SK-N-SH (cell line): ENCODE results near the gene FRMD5. TPM values are rescaled to one million over a fixed set of nuclear protein-coding genes. Genes with fewer than 3 reads are reported as not detected.
"Not testable (repeated sequence)": the region's sequence is repeated elsewhere in the genome, so short reads cannot be mapped to it uniquely, and the experiment has no call there.

ENCODE experiments used
- CTCF ChIA-PET: fragments of 300-600, 350-600 bp; formaldehyde crosslinking; extraction: SDS; loops from one replicate; lab custom pipeline; 2021; lab: Yijun Ruan, JAX
- POLR2A ChIA-PET: fragments of 350-600 bp; sonication (Branson Sonifier 250); formaldehyde crosslinking; extraction: SDS; loops from one replicate; lab custom pipeline; 2020; ENCODE audit warnings: antibody characterized with exemption, inconsistent platforms; lab: Yijun Ruan, JAX
- DNase-seq: peaks from one replicate; pipeline ENCODE4 v3.0.0; 2012
- H2AFZ ChIP-seq: fragments of 200-600 bp; sonication (generic); 2 replicates; pipeline ENCODE4 v1.8.1; 2016; ENCODE audit warnings: antibody characterized with exemption, mild to moderate bottlenecking, low read depth
- H3F3A ChIP-seq: fragments of 200-600 bp; sonication (generic); replicated peaks from 2 replicates; pipeline ENCODE3; 2016; ENCODE audit warnings: antibody characterized with exemption, mild to moderate bottlenecking; ENCODE audit not compliant: insufficient read depth
- H3K27ac ChIP-seq, 2 experiments: fragments of 200-500 bp in 1 of 2; fragments of 200-600 bp in 1 of 2; sonication (Bioruptor generic) in 1 of 2; sonication (generic), shearing (Covaris generic) in 1 of 2; 2 replicates each; pipeline versions ENCODE4 v1.5.1 to v1.6.1; 2014 to 2016; ENCODE audit warnings: low read depth in 2 of 2, inconsistent platforms in 1 of 2, low read length in 1 of 2, mild to moderate bottlenecking in 1 of 2, mixed read lengths in 1 of 2
- H3K27me3 ChIP-seq: fragments of 200-600 bp; sonication (generic), shearing (Covaris generic); 2 replicates; pipeline ENCODE4 v1.6.1; 2016; ENCODE audit warnings: mixed run types; ENCODE audit not compliant: insufficient read depth
- H3K36me3 ChIP-seq, 2 experiments: fragments of 200-500 bp in 1 of 2; fragments of 200-600 bp in 1 of 2; sonication (Bioruptor generic) in 1 of 2; sonication (generic) in 1 of 2; replicated peaks in 1 of 2; 2 replicates each; pipeline versions ENCODE3 to v1.5.1; 2014 to 2016; ENCODE audit warnings: low read length in 1 of 2, mild to moderate bottlenecking in 1 of 2; ENCODE audit not compliant: insufficient read depth in 2 of 2, control insufficient read depth in 1 of 2
- H3K4me1 ChIP-seq, 2 experiments: fragments of 200-500 bp in 1 of 2; fragments of 200-600 bp in 1 of 2; sonication (Bioruptor generic) in 1 of 2; sonication (generic), shearing (Covaris generic) in 1 of 2; 2 replicates each; pipeline versions ENCODE4 v1.5.1 to v1.6.1; 2014 to 2016; ENCODE audit warnings: low read depth in 1 of 2, low read length in 1 of 2, mixed run types in 1 of 2; ENCODE audit not compliant: insufficient read depth in 2 of 2, control insufficient read depth in 1 of 2
- H3K4me2 ChIP-seq: fragments of 200-600 bp; sonication (generic), shearing (Covaris generic); 2 replicates; pipeline ENCODE4 v1.6.1; 2017; ENCODE audit warnings: mixed run types
- H3K4me3 ChIP-seq, 2 experiments: fragments of 200-500 bp in 1 of 2; fragments of 200-600 bp in 1 of 2; sonication (Bioruptor generic) in 1 of 2; sonication (generic), shearing (Covaris generic) in 1 of 2; 2 replicates each; pipeline versions ENCODE4 v1.5.1 to v1.8.1; 2014 to 2016; ENCODE audit warnings: low read depth in 2 of 2, inconsistent platforms in 1 of 2, low read length in 1 of 2, mild to moderate bottlenecking in 1 of 2, mixed read lengths in 1 of 2, moderate library complexity in 1 of 2
- H3K79me2 ChIP-seq: fragments of 200-600 bp; sonication (generic); 2 replicates; pipeline ENCODE4 v1.8.1; 2017; ENCODE audit warnings: mild to moderate bottlenecking; ENCODE audit not compliant: insufficient read depth
- H3K9ac ChIP-seq: fragments of 200-600 bp; sonication (generic); 2 replicates; pipeline ENCODE4 v1.6.1; 2017; ENCODE audit warnings: mixed run types
- H3K9me2 ChIP-seq: fragments of 200-600 bp; sonication (generic); 2 replicates; pipeline ENCODE4 v1.6.1; 2017; ENCODE audit warnings: mixed run types
- H3K9me3 ChIP-seq: fragments of 200-600 bp; sonication (generic); 2 replicates; pipeline ENCODE4 v1.6.1; 2017; ENCODE audit warnings: mixed run types, mild to moderate bottlenecking, moderate library complexity
- H4K20me1 ChIP-seq: fragments of 200-600 bp; sonication (generic); 2 replicates; pipeline ENCODE4 v1.6.1; 2017; ENCODE audit warnings: mild to moderate bottlenecking, mixed run types; ENCODE audit not compliant: insufficient read depth
- CHD2 ChIP-seq: fragments of 150-350 bp; IDR thresholded peaks from 2 replicates; pipeline ENCODE4 v1.6.1; 2018; ENCODE audit warnings: low read length; ENCODE audit not compliant: partially characterized antibody
- EP300 ChIP-seq, 2 experiments: IDR thresholded peaks; 2 replicates each; pipeline versions ENCODE4 v1.4.0 to v1.6.1; 2012; ENCODE audit warnings: borderline replicate concordance in 1 of 2, low read depth in 1 of 2, low read length in 1 of 2
- EZH2phosphoT487 ChIP-seq: fragments of 200-600 bp; sonication (generic); IDR thresholded peaks from 2 replicates; pipeline ENCODE4 v1.6.1; 2017; ENCODE audit warnings: low read depth, mixed run types, mild to moderate bottlenecking, antibody characterized with exemption, moderate library complexity, borderline replicate concordance
- FOSL2 ChIP-seq: IDR thresholded peaks from 2 replicates; pipeline ENCODE4 v1.4.0; 2012; ENCODE audit warnings: low read depth, mild to moderate bottlenecking, moderate library complexity, borderline replicate concordance
- FOXM1 ChIP-seq: IDR thresholded peaks from 2 replicates; pipeline ENCODE4 v1.4.0; 2012; ENCODE audit warnings: low read depth, mild to moderate bottlenecking
- JUND ChIP-seq: IDR thresholded peaks from 2 replicates; pipeline ENCODE4 v1.4.0; 2012
- MEF2A ChIP-seq: IDR thresholded peaks from 2 replicates; pipeline ENCODE4 v1.4.0; 2012; ENCODE audit warnings: low read depth, borderline replicate concordance
- NFIC ChIP-seq: IDR thresholded peaks from 2 replicates; pipeline ENCODE4 v1.4.0; 2012; ENCODE audit warnings: borderline replicate concordance
- NRF1 ChIP-seq: IDR thresholded peaks from 2 replicates; pipeline ENCODE4 v1.6.1; 2012; ENCODE audit warnings: low read depth, mild to moderate bottlenecking, low read length
- RFX5 ChIP-seq: IDR thresholded peaks from 2 replicates; pipeline ENCODE4 v1.6.1; 2012; ENCODE audit warnings: mild to moderate bottlenecking, improper control_type of control experiment, low read length
- TCF12 ChIP-seq: IDR thresholded peaks from 2 replicates; pipeline ENCODE4 v1.4.0; 2012
- TEAD4 ChIP-seq: IDR thresholded peaks from 2 replicates; pipeline ENCODE4 v1.4.0; 2012; ENCODE audit warnings: mild to moderate bottlenecking, borderline replicate concordance; ENCODE audit not compliant: insufficient read depth
- WGBS: methylation state at CpG from one replicate; pipeline ENCODE4 v1.1.6; 2017; ENCODE audit warnings: low lambda C conversion rate; 5-methylcytosine and 5-hydroxymethylcytosine counted together
- polyA plus RNA-seq, 3 experiments: library from polyadenylated mRNA; depleted of rRNA; stranded (reverse); fragments of >200 nt; gene quantifications; 2 replicates each; pipeline ENCODE4 v1.2.3, GENCODE V29; 2012
- TF ChIP-seq, protein P1 (sequence below): fragments of 150-350 bp; IDR thresholded peaks from 2 replicates; pipeline ENCODE4 v1.6.1; 2016; ENCODE audit warnings: mild to moderate bottlenecking, low read depth, low read length
- TF ChIP-seq, protein P2 (sequence below): IDR thresholded peaks from 2 replicates; pipeline ENCODE4 v1.4.0; 2012; ENCODE audit warnings: low read depth
- TF ChIP-seq, protein P3 (sequence below): IDR thresholded peaks from 2 replicates; pipeline ENCODE4 v1.4.0; 2012; ENCODE audit warnings: low read depth, borderline replicate concordance

FRMD5 gene
- polyA plus RNA-seq, 1 of the 3 experiments (the other 2 are of a cell fraction) = 24.8 TPM

GRCh38 chr15:44010089-44010488 lies 185.0 kb downstream of the FRMD5 start (continued):
- TF ChIP-seq, protein P1, sequence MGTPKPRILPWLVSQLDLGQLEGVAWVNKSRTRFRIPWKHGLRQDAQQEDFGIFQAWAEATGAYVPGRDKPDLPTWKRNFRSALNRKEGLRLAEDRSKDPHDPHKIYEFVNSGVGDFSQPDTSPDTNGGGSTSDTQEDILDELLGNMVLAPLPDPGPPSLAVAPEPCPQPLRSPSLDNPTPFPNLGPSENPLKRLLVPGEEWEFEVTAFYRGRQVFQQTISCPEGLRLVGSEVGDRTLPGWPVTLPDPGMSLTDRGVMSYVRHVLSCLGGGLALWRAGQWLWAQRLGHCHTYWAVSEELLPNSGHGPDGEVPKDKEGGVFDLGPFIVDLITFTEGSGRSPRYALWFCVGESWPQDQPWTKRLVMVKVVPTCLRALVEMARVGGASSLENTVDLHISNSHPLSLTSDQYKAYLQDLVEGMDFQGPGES = no peak
- TF ChIP-seq FOXM1 = no peak
- TF ChIP-seq NRF1 = no peak
- no peak for TF ChIP-seq MEF2A
- TF ChIP-seq EZH2phosphoT487 = no peak
- no peak for TF ChIP-seq TEAD4
- no peak for TF ChIP-seq CHD2
- no peak for TF ChIP-seq RFX5
- TF ChIP-seq FOSL2 = peak; percentile 71; the same call in 1 of the 2 replicates
- peak; percentile 18; the same call in 1 of the 2 replicates for TF ChIP-seq NFIC
- TF ChIP-seq JUND = peak; percentile 50

DNA sequence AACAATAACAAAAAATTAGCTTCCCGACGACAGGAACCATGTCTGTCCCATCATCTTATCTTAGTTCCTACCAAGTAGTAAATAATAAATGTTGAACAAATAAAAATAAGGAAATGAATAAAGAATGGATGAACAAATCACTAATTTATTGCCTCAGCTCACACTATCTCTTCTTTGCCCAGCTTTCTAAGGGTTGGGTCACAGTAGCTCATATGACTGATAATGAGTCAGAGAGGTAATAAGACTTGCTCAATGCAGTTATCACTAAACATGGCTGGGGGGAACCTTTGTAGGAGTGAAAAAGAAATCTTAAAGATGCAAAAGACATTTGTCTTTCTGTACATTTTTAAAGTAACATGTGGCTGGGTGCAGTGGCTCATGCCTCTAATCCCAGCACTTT lies 186.0 kb downstream of the FRMD5 start:
- no peak overlapping the region for H3K4me3 ChIP-seq

DNA sequence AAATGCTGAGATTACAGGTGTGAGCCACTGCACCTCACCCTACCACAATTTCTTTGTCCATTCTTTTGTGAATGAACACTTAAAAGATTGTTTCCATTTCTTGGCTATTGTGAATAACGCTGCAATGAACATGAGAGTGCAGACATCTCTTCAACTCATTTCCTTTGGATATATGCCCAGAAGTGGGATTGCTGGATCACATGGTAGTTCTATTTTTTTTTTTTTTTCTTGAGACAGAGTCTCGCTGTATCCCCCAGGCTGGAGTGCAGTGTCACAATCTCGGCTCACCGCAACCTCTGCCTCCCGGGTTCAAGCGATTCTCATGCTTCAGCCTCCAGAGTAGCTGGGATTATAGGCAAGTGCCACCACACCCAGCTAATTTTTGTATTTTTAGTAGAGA lies 194.8 kb downstream of the FRMD5 start:
- H3K4me1 ChIP-seq, H2AFZ ChIP-seq, H4K20me1 ChIP-seq, H3K9me3 ChIP-seq, POLR2A ChIA-PET, DNase-seq, H3K9ac ChIP-seq, H3K27me3 ChIP-seq, H3K36me3 ChIP-seq, H3K4me3 ChIP-seq, H3K9me2 ChIP-seq, H3F3A ChIP-seq: not testable (repeated sequence)
- CTCF ChIA-PET = interaction anchor here (1.4 kb wide), 1 partner anchor 21 kb away, joined by 3 read pairs; no protein-coding TSS in a partner anchor
- TF ChIP-seq TCF12 (peak; percentile 34; the same call in 1 of the 2 replicates), NFIC (peak; percentile 73)
- TF ChIP-seq, protein P2, sequence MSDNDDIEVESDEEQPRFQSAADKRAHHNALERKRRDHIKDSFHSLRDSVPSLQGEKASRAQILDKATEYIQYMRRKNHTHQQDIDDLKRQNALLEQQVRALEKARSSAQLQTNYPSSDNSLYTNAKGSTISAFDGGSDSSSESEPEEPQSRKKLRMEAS = 0 out of 2 replicates have a peak, but pooled peaks have one; percentile 26
- TF ChIP-seq, protein P3, sequence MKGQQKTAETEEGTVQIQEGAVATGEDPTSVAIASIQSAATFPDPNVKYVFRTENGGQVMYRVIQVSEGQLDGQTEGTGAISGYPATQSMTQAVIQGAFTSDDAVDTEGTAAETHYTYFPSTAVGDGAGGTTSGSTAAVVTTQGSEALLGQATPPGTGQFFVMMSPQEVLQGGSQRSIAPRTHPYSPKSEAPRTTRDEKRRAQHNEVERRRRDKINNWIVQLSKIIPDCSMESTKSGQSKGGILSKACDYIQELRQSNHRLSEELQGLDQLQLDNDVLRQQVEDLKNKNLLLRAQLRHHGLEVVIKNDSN = peak; percentile 69
- Histone ChIP-seq H3K79me2 (peaks cover 13% of the 10 kb centered on the region), H3K4me2 (peak overlapping the region; percentile 56; the same call in 1 of the 2 replicates), H3K27ac (peak overlapping the region in 1 of 2 experiments; percentile 57; a peak in 2 of 4 replicates)
- WGBS = 74% methylated on average over 6 of the region's 6 CpGs

More for the DNA sequence above, 186.0 kb downstream of the FRMD5 start:
- Histone ChIP-seq H3K9me3 (no peaks in the 10 kb centered on the region), H3K27me3 (no peaks in the 10 kb centered on the region), H3K4me1 (peaks cover 0 to 11% of the 10 kb centered on the region in 2 experiments; a peak in 2 of 4 replicates), H3K4me2 (peak overlapping the region; percentile 54), H3K36me3 (peaks cover 0 to 4% of the 10 kb centered on the region in 2 experiments), H3K9me2 (no peaks in the 10 kb centered on the region), H4K20me1 (peaks cover 24% of the 10 kb centered on the region), H2AFZ (no peak overlapping the region), H3K79me2 (peaks cover 17% of the 10 kb centered on the region), H3K9ac (no peak overlapping the region), H3K27ac (no peak overlapping the region), H3F3A (peaks cover 12% of the 10 kb centered on the region)
- ChIA-PET POLR2A (no interaction called here), CTCF (no interaction called here)
- 60% methylated on average over 2 of the region's 2 CpGs for WGBS
- no peak for DNase-seq
- TF ChIP-seq JUND = peak; percentile 50; the same call in 1 of the 2 replicates
- no peak for TF ChIP-seq EP300 (IDR thresholded peaks at IDR 0.05; ENCODE audit: borderline replicate concordance in 1 of 2, low read depth in 1 of 2, low read length in 1 of 2)
- peak; percentile 69; the same call in 1 of the 2 replicates for TF ChIP-seq FOSL2
